ENCODE results near the gene FBXL20.

- TF ChIP-seq, protein P1, sequence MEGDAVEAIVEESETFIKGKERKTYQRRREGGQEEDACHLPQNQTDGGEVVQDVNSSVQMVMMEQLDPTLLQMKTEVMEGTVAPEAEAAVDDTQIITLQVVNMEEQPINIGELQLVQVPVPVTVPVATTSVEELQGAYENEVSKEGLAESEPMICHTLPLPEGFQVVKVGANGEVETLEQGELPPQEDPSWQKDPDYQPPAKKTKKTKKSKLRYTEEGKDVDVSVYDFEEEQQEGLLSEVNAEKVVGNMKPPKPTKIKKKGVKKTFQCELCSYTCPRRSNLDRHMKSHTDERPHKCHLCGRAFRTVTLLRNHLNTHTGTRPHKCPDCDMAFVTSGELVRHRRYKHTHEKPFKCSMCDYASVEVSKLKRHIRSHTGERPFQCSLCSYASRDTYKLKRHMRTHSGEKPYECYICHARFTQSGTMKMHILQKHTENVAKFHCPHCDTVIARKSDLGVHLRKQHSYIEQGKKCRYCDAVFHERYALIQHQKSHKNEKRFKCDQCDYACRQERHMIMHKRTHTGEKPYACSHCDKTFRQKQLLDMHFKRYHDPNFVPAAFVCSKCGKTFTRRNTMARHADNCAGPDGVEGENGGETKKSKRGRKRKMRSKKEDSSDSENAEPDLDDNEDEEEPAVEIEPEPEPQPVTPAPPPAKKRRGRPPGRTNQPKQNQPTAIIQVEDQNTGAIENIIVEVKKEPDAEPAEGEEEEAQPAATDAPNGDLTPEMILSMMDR (IDR thresholded peaks at IDR 0.05) = no peak
- TF ChIP-seq IRF2 (CRISPR knock-in tag; IDR thresholded peaks at IDR 0.05; ENCODE audit: borderline replicate concordance, low read depth) = no peak
- no peak for TF ChIP-seq FOXK1 (CRISPR knock-in tag; IDR thresholded peaks at IDR 0.05)
- no peak for TF ChIP-seq NR2C2 (CRISPR knock-in tag; IDR thresholded peaks at IDR 0.05)
- TF ChIP-seq, protein P2, sequence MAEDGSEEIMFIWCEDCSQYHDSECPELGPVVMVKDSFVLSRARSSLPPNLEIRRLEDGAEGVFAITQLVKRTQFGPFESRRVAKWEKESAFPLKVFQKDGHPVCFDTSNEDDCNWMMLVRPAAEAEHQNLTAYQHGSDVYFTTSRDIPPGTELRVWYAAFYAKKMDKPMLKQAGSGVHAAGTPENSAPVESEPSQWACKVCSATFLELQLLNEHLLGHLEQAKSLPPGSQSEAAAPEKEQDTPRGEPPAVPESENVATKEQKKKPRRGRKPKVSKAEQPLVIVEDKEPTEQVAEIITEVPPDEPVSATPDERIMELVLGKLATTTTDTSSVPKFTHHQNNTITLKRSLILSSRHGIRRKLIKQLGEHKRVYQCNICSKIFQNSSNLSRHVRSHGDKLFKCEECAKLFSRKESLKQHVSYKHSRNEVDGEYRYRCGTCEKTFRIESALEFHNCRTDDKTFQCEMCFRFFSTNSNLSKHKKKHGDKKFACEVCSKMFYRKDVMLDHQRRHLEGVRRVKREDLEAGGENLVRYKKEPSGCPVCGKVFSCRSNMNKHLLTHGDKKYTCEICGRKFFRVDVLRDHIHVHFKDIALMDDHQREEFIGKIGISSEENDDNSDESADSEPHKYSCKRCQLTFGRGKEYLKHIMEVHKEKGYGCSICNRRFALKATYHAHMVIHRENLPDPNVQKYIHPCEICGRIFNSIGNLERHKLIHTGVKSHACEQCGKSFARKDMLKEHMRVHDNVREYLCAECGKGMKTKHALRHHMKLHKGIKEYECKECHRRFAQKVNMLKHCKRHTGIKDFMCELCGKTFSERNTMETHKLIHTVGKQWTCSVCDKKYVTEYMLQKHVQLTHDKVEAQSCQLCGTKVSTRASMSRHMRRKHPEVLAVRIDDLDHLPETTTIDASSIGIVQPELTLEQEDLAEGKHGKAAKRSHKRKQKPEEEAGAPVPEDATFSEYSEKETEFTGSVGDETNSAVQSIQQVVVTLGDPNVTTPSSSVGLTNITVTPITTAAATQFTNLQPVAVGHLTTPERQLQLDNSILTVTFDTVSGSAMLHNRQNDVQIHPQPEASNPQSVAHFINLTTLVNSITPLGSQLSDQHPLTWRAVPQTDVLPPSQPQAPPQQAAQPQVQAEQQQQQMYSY (CRISPR knock-in tag; IDR thresholded peaks at IDR 0.05) = no peak
- TF ChIP-seq ZSCAN18 (CRISPR knock-in tag; IDR thresholded peaks at IDR 0.05) = no peak
Measured at GRCh38 chr17:39349246-39349645, 52.2 kb downstream of the FBXL20 start.

Data from WTC11 (cell line).